HG03045 (cell line): ENCODE data around the gene DEAF1.

Experiments
- ATAC-seq: cut with Tn5 transposase; IDR thresholded peaks from one replicate; pipeline ENCODE4 v1.9.1; 2021; ENCODE audit warnings: mild to moderate bottlenecking, moderate library complexity; ENCODE audit not compliant: unreplicated experiment

Gene DEAF1

GRCh38 chr11:625636-626268 is 69.3 kb downstream of the DEAF1 start:
- ATAC-seq: no peak

- no peak for ATAC-seq
Observed at GRCh38 chr11:624705-625635, 70.1 kb downstream of the DEAF1 start, which contains the start of gene CDHR5. TSS of gene CDHR5 (minus strand) at chr11:624955. CDS start at chr11:624902, 53 bp downstream.

- no peak for ATAC-seq
Observed at GRCh38 chr11:623999-624704, 70.9 kb downstream of the DEAF1 start.

GRCh38 chr11:623349-623869 is 71.6 kb downstream of the DEAF1 start:
- no peak for ATAC-seq

GRCh38 chr11:621838-622237 is 73.2 kb downstream of the DEAF1 start:
- ATAC-seq: no peak

GRCh38 chr11:620935-621814 is 73.8 kb downstream of the DEAF1 start:
- no peak for ATAC-seq

- ATAC-seq: no peak
Observed at GRCh38 chr11:620201-620600, 74.8 kb downstream of the DEAF1 start.

- ATAC-seq: no peak
Observed at GRCh38 chr11:619628-620050, 75.4 kb downstream of the DEAF1 start.

GRCh38 chr11:618856-619627 is 76.0 kb downstream of the DEAF1 start:
- no peak for ATAC-seq

GRCh38 chr11:617912-618682 is 76.9 kb downstream of the DEAF1 start:
- ATAC-seq: no peak

GRCh38 chr11:617199-617911 is 77.7 kb downstream of the DEAF1 start:
- no peak for ATAC-seq

GRCh38 chr11:616320-617198 is 78.5 kb downstream of the DEAF1 start:
- no peak for ATAC-seq

- peak; percentile 78 for ATAC-seq
Observed at GRCh38 chr11:615504-616319, 79.3 kb downstream of the DEAF1 start, which contains the start of gene IRF7. TSS of gene IRF7 (minus strand) at chr11:615950. CDS start at chr11:615364, 586 bp downstream.

- ATAC-seq: peak; percentile 0
Observed at GRCh38 chr11:614623-615503, 80.2 kb downstream of the DEAF1 start.

GRCh38 chr11:614021-614622 is 80.9 kb downstream of the DEAF1 start:
- no peak for ATAC-seq
